T-helper 1 cell (primary cell): ENCODE measurements around the gene ESPNL.

Experiments used
- DNase-seq, 5 donors: peaks; one replicate each; pipeline ENCODE4 v3.0.0-alpha.2; 2012 to 2020

The ESPNL gene

GRCh38 chr2:238174291-238174690, 74.2 kb downstream of the ESPNL start:
- no peak for DNase-seq

- no peak for DNase-seq
Measured at GRCh38 chr2:238174701-238175100, 74.6 kb downstream of the ESPNL start.

- no peak for DNase-seq
Measured at GRCh38 chr2:238176613-238177012, 76.5 kb downstream of the ESPNL start.

- no peak for DNase-seq
Measured at GRCh38 chr2:238180554-238180953, 80.4 kb downstream of the ESPNL start.

- no peak for DNase-seq
Measured at GRCh38 chr2:238182362-238182761, 82.2 kb downstream of the ESPNL start.
